Colonic mucosa (tissue), 4 donors: ENCODE results near the gene CYP2R1. TPM values are rescaled to one million over a fixed set of nuclear protein-coding genes. Genes with fewer than 3 reads are reported as not detected.
A peak's percentile ranks its signal among the peaks of the same experiment; 100 is the strongest.

ENCODE experiments used
- DNase-seq: peaks from one replicate; pipeline ENCODE4 v3.0.0-alpha.2; 2020
- H3K27ac ChIP-seq: fragments of 200-600 bp; one replicate; pipeline ENCODE4 v1.8.0; 2021
- H3K27me3 ChIP-seq: fragments of 200-600 bp; one replicate; pipeline ENCODE4 v1.8.0; 2021
- H3K36me3 ChIP-seq: fragments of 200-600 bp; one replicate; pipeline ENCODE4 v1.8.0; 2021
- H3K4me1 ChIP-seq: fragments of 200-600 bp; one replicate; pipeline ENCODE4 v1.8.0; 2021; ENCODE audit warnings: mild to moderate bottlenecking
- H3K4me3 ChIP-seq: fragments of 200-600 bp; one replicate; pipeline ENCODE4 v1.8.0; 2021
- H3K9ac ChIP-seq, 2 donors: one replicate each; pipeline ENCODE4 v1.7.0; 2013; ENCODE audit warnings: control low read depth in 2 of 2, low read depth in 2 of 2, low read length in 2 of 2
- H3K9me3 ChIP-seq: fragments of 200-600 bp; one replicate; pipeline ENCODE4 v1.8.0; 2021
- CTCF ChIP-seq: fragments of 200-600 bp; IDR thresholded peaks from one replicate; pipeline ENCODE4 v1.8.0; 2022; ENCODE audit warnings: antibody characterized with exemption, mild to moderate bottlenecking
- intact Hi-C: fragments of 100-400 bp; cut with DNase I; formaldehyde crosslinking; loops from one replicate; pipeline ENCODE4 v1.14.1; 2022
- total RNA-seq, 2 donors: library from RNA; stranded (reverse); fragmentation: NEBNext Ultra II Directional in 1 of 2; extraction: Animal tissue kit (Norgen Biotek cat#: 25700) in 1 of 2; gene quantifications; one replicate each; pipeline ENCODE4 v1.2.1, GENCODE V29; 2021
- donor health status: healthy.
- donor health status: DM: no; HTN: no; CAD: no.
- donor health status: DM: no; HTN: no; CAD: no.

The CYP2R1 gene
- total RNA-seq, 2 donors from 2014 or later: 11.1 to 17.7 TPM

- Histone ChIP-seq H3K27ac (no peak overlapping the region), H3K9ac (no peak overlapping the region), H3K4me1 (peaks cover 4% of the 10 kb centered on the region), H3K4me3 (no peak overlapping the region), H3K27me3 (no peaks in the 10 kb centered on the region), H3K36me3 (no peaks in the 10 kb centered on the region), H3K9me3 (no peaks in the 10 kb centered on the region)
- DNase-seq: no peak
- intact Hi-C loops: loop anchor here (10.0 kb wide), 1 partner anchor 302 kb away; no protein-coding TSS in a partner anchor
- no peak for TF ChIP-seq CTCF
Measured at GRCh38 chr11:14902650-14903350, 10.8 kb upstream of the CYP2R1 start.

GRCh38 chr11:14898906-14899305 is 6.9 kb upstream of the CYP2R1 start:
- intact Hi-C loops: loop anchor here (10.0 kb wide), 1 partner anchor 254 kb away; the partner anchor contains the start of gene PDE3B
- no peak for TF ChIP-seq CTCF
- no peaks in the 10 kb centered on the region for H3K36me3 ChIP-seq
- no peak overlapping the region for H3K9ac ChIP-seq
- H3K4me3 ChIP-seq: no peak overlapping the region
- H3K9me3 ChIP-seq: no peaks in the 10 kb centered on the region
- no peaks in the 10 kb centered on the region for H3K4me1 ChIP-seq
- H3K27me3 ChIP-seq: no peaks in the 10 kb centered on the region
- no peak for DNase-seq
- H3K27ac ChIP-seq: no peak overlapping the region

- intact Hi-C loops: loop anchor here (10.0 kb wide), 1 partner anchor 254 kb away; the partner anchor contains the start of gene PDE3B
- H3K36me3 ChIP-seq: no peaks in the 10 kb centered on the region
- no peaks in the 10 kb centered on the region for H3K9me3 ChIP-seq
- no peaks in the 10 kb centered on the region for H3K27me3 ChIP-seq
- no peak for DNase-seq
- H3K4me1 ChIP-seq: no peaks in the 10 kb centered on the region
- no peak overlapping the region for H3K9ac ChIP-seq
- no peak overlapping the region for H3K27ac ChIP-seq
- H3K4me3 ChIP-seq: no peak overlapping the region
- TF ChIP-seq CTCF: no peak
Measured at GRCh38 chr11:14898355-14898754, 6.3 kb upstream of the CYP2R1 start.

- intact Hi-C loops: loop anchor here (10.0 kb wide), 1 partner anchor 250 kb away; the partner anchor contains the start of gene PDE3B
- Histone ChIP-seq H3K27ac (no peak overlapping the region), H3K36me3 (no peaks in the 10 kb centered on the region), H3K4me3 (no peak overlapping the region), H3K4me1 (no peaks in the 10 kb centered on the region), H3K9ac (no peak overlapping the region), H3K9me3 (no peaks in the 10 kb centered on the region), H3K27me3 (no peaks in the 10 kb centered on the region)
- TF ChIP-seq CTCF: no peak
- no peak for DNase-seq
Measured at GRCh38 chr11:14894657-14895598, 2.9 kb upstream of the CYP2R1 start.

- intact Hi-C loops: loop anchor here (10.0 kb wide), 1 partner anchor 248 kb away; the partner anchor contains the start of gene PDE3B
- peak overlapping the region; percentile 93 for H3K9ac ChIP-seq
- peak overlapping the region; percentile 75 for H3K4me3 ChIP-seq
- no peak for TF ChIP-seq CTCF
- H3K27ac ChIP-seq: peak overlapping the region; percentile 99
- H3K9me3 ChIP-seq: no peaks in the 10 kb centered on the region
- no peaks in the 10 kb centered on the region for H3K4me1 ChIP-seq
- no peak for DNase-seq
- no peaks in the 10 kb centered on the region for H3K27me3 ChIP-seq
- no peaks in the 10 kb centered on the region for H3K36me3 ChIP-seq
Measured at GRCh38 chr11:14892577-14892976, 546 bp upstream of the CYP2R1 start.
